Aorta (tissue), 4 donors: ENCODE measurements around the gene GIPC1. TPM values are rescaled to one million over a fixed set of nuclear protein-coding genes. Genes with fewer than 3 reads are reported as not detected.

Experiments
- microRNA-seq, 2 donors: library from miRNA; unstranded; fragments of <30 nt; microRNA quantifications; one replicate each; pipeline ENCODE4 v1.2.0, GENCODE V29; 2020
- polyA plus RNA-seq, 2 donors: library from polyadenylated mRNA; stranded (reverse); fragments of 200-250 nt; gene quantifications; one replicate each; pipeline ENCODE4 v1.2.3, GENCODE V29; 2013
- total RNA-seq, 2 donors: library from RNA; stranded (reverse); fragmentation: NEBNext Ultra II Directional; extraction: Animal tissue kit (Norgen Biotek cat#: 25700); gene quantifications; one replicate each; pipeline ENCODE4 v1.2.1, GENCODE V29; 2021
- donor health status: healthy with polysubstance abuse.
- donor health status: Bipolar disorder and iron deficiency.
- donor health status: DM: no; HTN: no; CAD: no.
- donor health status: DM: yes; HTN: yes; CAD: no.

The GIPC1 gene
- total and polyA plus RNA-seq, 4 donors = 42.3 to 117 (median 54.4) TPM

Small RNAs within 50 kb of the gene (microRNA-seq; reads per million reads assigned to microRNA genes)
- gene MIR639 = 0.60 to 0.99 reads per million in 2 donors

Other genes starting within 250 kb of the GIPC1 start
- gene ADGRE5, start 114.7 kb downstream of the GIPC1 start, total RNA-seq = 100 to 1,000 TPM; 158 to 337 TPM
- 10 to 100 TPM; 38.6 to 92.7 TPM for gene ADGRE5, start 114.7 kb downstream of the GIPC1 start, polyA plus RNA-seq
- 10 to 100 TPM; 45.0 to 49.5 TPM for gene DDX39A, start 76.8 kb downstream of the GIPC1 start, total RNA-seq
- gene DDX39A, start 76.8 kb downstream of the GIPC1 start, polyA plus RNA-seq = 10 to 100 TPM; 28.5 to 98.7 TPM
- gene PKN1, start 62.8 kb downstream of the GIPC1 start, total RNA-seq = 100 to 1,000 TPM; 106 to 112 TPM
- gene PKN1, start 62.8 kb downstream of the GIPC1 start, polyA plus RNA-seq = 10 to 100 TPM; 38.7 to 68.1 TPM
- 1 to 10 TPM; 2.3 to 4.4 TPM for gene PTGER1, start 20.8 kb downstream of the GIPC1 start, total RNA-seq
- not detected for gene PTGER1, start 20.8 kb downstream of the GIPC1 start, polyA plus RNA-seq
- gene DNAJB1, start 22.3 kb upstream of the GIPC1 start, total RNA-seq = 10 to 100 TPM; 58.0 to 95.8 TPM
- 10 to 100 TPM; 34.8 to 44.3 TPM for gene DNAJB1, start 22.3 kb upstream of the GIPC1 start, polyA plus RNA-seq
- gene TECR, start 33.5 kb upstream of the GIPC1 start, total RNA-seq = 10 to 100 TPM; 40.1 to 64.4 TPM
- gene TECR, start 33.5 kb upstream of the GIPC1 start, polyA plus RNA-seq = 100 to 1,000 TPM in 1 of 2 donors, 10 to 100 TPM in 1; 56.5 to 112 TPM
- gene NDUFB7, start 75.9 kb upstream of the GIPC1 start, total RNA-seq = 100 to 1,000 TPM; 118 to 126 TPM
- 100 to 1,000 TPM; 433 to 452 TPM for gene NDUFB7, start 75.9 kb upstream of the GIPC1 start, polyA plus RNA-seq
- gene CLEC17A, start 87.0 kb upstream of the GIPC1 start, total RNA-seq = under 1 TPM in 1 of 2 donors, not detected in 1; 0.18 TPM
- not detected for gene CLEC17A, start 87.0 kb upstream of the GIPC1 start, polyA plus RNA-seq
- gene ADGRE3, start 178.7 kb upstream of the GIPC1 start, total RNA-seq = under 1 TPM in 1 of 2 donors, not detected in 1; 0.63 TPM
- not detected for gene ADGRE3, start 178.7 kb upstream of the GIPC1 start, polyA plus RNA-seq
- 10 to 100 TPM; 31.8 to 33.6 TPM for gene ZNF333, start 193.9 kb upstream of the GIPC1 start, total RNA-seq
- 10 to 100 TPM in 1 of 2 donors, 1 to 10 TPM in 1; 5.6 to 26.9 TPM for gene ZNF333, start 193.9 kb upstream of the GIPC1 start, polyA plus RNA-seq